HCT116 (cell line): ENCODE data around the gene WNK4. TPM values are rescaled to one million over a fixed set of nuclear protein-coding genes. Genes with fewer than 3 reads are reported as not detected.
A peak's percentile ranks its signal among the peaks of the same experiment; 100 is the strongest.

Experiments used
- ATAC-seq: fragments of 200-7000 bp; cut with Tn5 transposase; 2 replicates; pipeline ENCODE4 v1.9.1; 2020; ENCODE audit warnings: mild to moderate bottlenecking, moderate library complexity
- BruUV-seq: library from RNA; stranded (reverse); fragments of 400-500 nt; replicated peaks from 2 replicates; lab custom pipeline; 2021; lab: Mats Ljungman, UMichigan
- CTCF ChIA-PET: fragments of 300-600 bp; sonication (Branson Sonifier 250); formaldehyde crosslinking; loops from one replicate; lab custom pipeline; 2021; ENCODE audit warnings: antibody characterized with exemption; lab: Charles Lee
- POLR2A ChIA-PET: fragments of 300-600, 350-600 bp; sonication (Branson Sonifier 250); formaldehyde crosslinking; loops from one replicate; lab custom pipeline; 2021; ENCODE audit warnings: antibody characterized with exemption; lab: Charles Lee
- RAD21 ChIA-PET, 2 experiments: fragments of 300-600 bp; sonication (Branson Sonifier 250); formaldehyde crosslinking; loops; one replicate each; lab custom pipeline; 2023; ENCODE audit warnings: low total read pairs in 2 of 2; ENCODE audit not compliant: uncharacterized antibody in 2 of 2, unreplicated experiment in 2 of 2, low non-redundant PET in 1 of 2; lab: Charles Lee
- DNase-seq: peaks from one replicate; pipeline ENCODE4 v3.0.0-alpha.2; 2010; ENCODE audit warnings: low read depth, low spot score
- H2AFZ ChIP-seq: fragments of 200-600 bp; shearing (Covaris generic), sonication (generic); 2 replicates; pipeline ENCODE4 v1.6.1; 2017; ENCODE audit warnings: low read depth, mixed run types, mixed read lengths, antibody characterized with exemption, low read length; ENCODE audit not compliant: poor library complexity, severe bottlenecking
- H3K27ac ChIP-seq: 2 replicates; pipeline ENCODE4 v1.5.1; 2012; ENCODE audit warnings: low read depth, low read length
- H3K27me3 ChIP-seq: fragments of 200-600 bp; sonication (generic); 2 replicates; pipeline ENCODE4 v1.6.1; 2016; ENCODE audit warnings: mixed run types, low read length, mixed read lengths; ENCODE audit not compliant: insufficient read depth
- H3K36me3 ChIP-seq, 2 experiments: fragments of 200-500 bp in 1 of 2; fragments of 200-600 bp in 1 of 2; sonication (Bioruptor generic) in 1 of 2; sonication (generic) in 1 of 2; 2 replicates each; pipeline versions ENCODE4 v1.5.1 to v1.6.1; 2014 to 2016; ENCODE audit warnings: low read length in 2 of 2, inconsistent platforms in 1 of 2, mixed read lengths in 1 of 2, mixed run types in 1 of 2; ENCODE audit not compliant: insufficient read depth in 2 of 2, control insufficient read depth in 1 of 2
- H3K4me1 ChIP-seq, 2 experiments: fragments of 200-600 bp in 1 of 2; sonication (generic) in 1 of 2; 2 replicates each; pipeline versions ENCODE4 v1.5.1 to v1.6.1; 2012 to 2017; ENCODE audit warnings: low read length in 2 of 2, inconsistent platforms in 1 of 2, mild to moderate bottlenecking in 1 of 2, mixed read lengths in 1 of 2, mixed run types in 1 of 2, moderate library complexity in 1 of 2; ENCODE audit not compliant: insufficient read depth in 2 of 2, control insufficient read depth in 1 of 2
- H3K4me2 ChIP-seq: fragments of 200-600 bp; sonication (generic); 2 replicates; pipeline ENCODE4 v1.6.1; 2017; ENCODE audit warnings: mixed run types, low read length, mixed read lengths
- H3K4me3 ChIP-seq, 2 experiments: fragments of 200-600 bp in 1 of 2; sonication (generic) in 1 of 2; replicated peaks in 1 of 2; 2 replicates each; pipeline ENCODE4 v1.5.1; 2011 to 2016; ENCODE audit warnings: low read length in 2 of 2, control low read depth in 1 of 2, low read depth in 1 of 2, mild to moderate bottlenecking in 1 of 2, mixed read lengths in 1 of 2, mixed run types in 1 of 2
- H3K79me2 ChIP-seq: fragments of 200-600 bp; sonication (generic); 2 replicates; pipeline ENCODE4 v1.6.1; 2017; ENCODE audit warnings: mild to moderate bottlenecking, mixed run types, low read length, moderate library complexity, mixed read lengths; ENCODE audit not compliant: insufficient read depth
- H3K9ac ChIP-seq: fragments of 200-600 bp; sonication (generic); 2 replicates; pipeline ENCODE4 v1.6.1; 2016; ENCODE audit warnings: low read length, mixed read lengths
- H3K9me2 ChIP-seq: fragments of 200-600 bp; sonication (generic), shearing (Covaris generic); 2 replicates; pipeline ENCODE4 v1.6.1; 2017; ENCODE audit warnings: mixed run types, mild to moderate bottlenecking, moderate library complexity; ENCODE audit not compliant: insufficient read depth
- H3K9me3 ChIP-seq, 2 experiments: fragments of 200-500 bp in 1 of 2; fragments of 200-600 bp in 1 of 2; sonication (Bioruptor generic) in 1 of 2; sonication (generic) in 1 of 2; 2 replicates each; pipeline ENCODE4 v1.6.1; 2014 to 2017; ENCODE audit warnings: low read length in 2 of 2, mixed read lengths in 2 of 2, inconsistent platforms in 1 of 2, low read depth in 1 of 2, mild to moderate bottlenecking in 1 of 2, mixed run types in 1 of 2, moderate library complexity in 1 of 2; ENCODE audit not compliant: control insufficient read depth in 1 of 2, insufficient read depth in 1 of 2
- H4K20me1 ChIP-seq: fragments of 200-600 bp; sonication (generic), shearing (Covaris generic); 2 replicates; pipeline ENCODE4 v1.6.1; 2017; ENCODE audit warnings: mixed run types, mild to moderate bottlenecking, moderate library complexity; ENCODE audit not compliant: insufficient read depth
- CBX3 ChIP-seq: IDR thresholded peaks from 2 replicates; pipeline ENCODE4 v1.6.1; 2012; ENCODE audit warnings: low read depth
- CEBPB ChIP-seq: IDR thresholded peaks from 2 replicates; pipeline ENCODE4 v1.6.1; 2012; ENCODE audit warnings: low read depth
- ELF1 ChIP-seq: IDR thresholded peaks from 2 replicates; pipeline ENCODE4 v1.6.1; 2012; ENCODE audit warnings: low read depth, borderline replicate concordance
- EZH2 ChIP-seq: fragments of 200-600 bp; sonication (generic); IDR thresholded peaks from 2 replicates; pipeline ENCODE4 v1.6.1; 2017; ENCODE audit warnings: antibody characterized with exemption, mixed run types
- MAX ChIP-seq: IDR thresholded peaks from 2 replicates; pipeline ENCODE4 v1.6.1; 2012
- POLR2A ChIP-seq: IDR thresholded peaks from 2 replicates; pipeline ENCODE4 v1.7.0; 2011; ENCODE audit warnings: borderline replicate concordance; ENCODE audit not compliant: insufficient read depth, insufficient read length; ENCODE audit errors: extremely low read depth
- POLR2AphosphoS5 ChIP-seq: IDR thresholded peaks from 2 replicates; pipeline ENCODE4 v1.6.1; 2011; ENCODE audit warnings: mild to moderate bottlenecking, low read depth, low read length, moderate library complexity
- SRF ChIP-seq: IDR thresholded peaks from 2 replicates; pipeline ENCODE4 v1.6.1; 2012; ENCODE audit warnings: low read depth
- ZFX ChIP-seq: fragments of 450-650 bp; IDR thresholded peaks from 2 replicates; pipeline ENCODE4 v1.6.1; 2017
- ZNF274 ChIP-seq: fragments of 200-500 bp; sonication (Bioruptor generic); IDR thresholded peaks from 2 replicates; pipeline ENCODE4 v1.6.1; 2014; ENCODE audit warnings: mild to moderate bottlenecking, low read depth, low read length, inconsistent platforms
- intact Hi-C: fragments of 100-400 bp; cut with micrococcal nuclease; formaldehyde crosslinking; loops from 2 replicates; pipeline ENCODE4 v1.10.0; 2022
- total RNA-seq: library from RNA; stranded (reverse); gene quantifications from one replicate; pipeline ENCODE4 v1.2.1, GENCODE V29; 2021; ENCODE audit not compliant: unreplicated experiment

WNK4 gene
- total RNA-seq, 1 experiment from 2014 or later, result 4.5 TPM

- Histone ChIP-seq H3K79me2 (peaks cover 23% of the 10 kb centered on the region), H2AFZ (peak within 1 kb of the TSS; percentile 29), H3K4me1 (peaks cover 7 to 14% of the 10 kb centered on the region in 2 experiments), H3K36me3 (no peaks in the 10 kb centered on the region), H3K9me3 (no peaks in the 10 kb centered on the region), H4K20me1 (no peaks in the 10 kb centered on the region), H3K9ac (peak within 1 kb of the TSS; percentile 66), H3K4me2 (peak within 1 kb of the TSS; percentile 85), H3K27me3 (no peaks in the 10 kb centered on the region), H3K9me2 (no peaks in the 10 kb centered on the region), H3K27ac (peak within 1 kb of the TSS; percentile 69), H3K4me3 (peak within 1 kb of the TSS; percentile 73 to 74)
- no TSS peak for BruUV-seq
- intact Hi-C loops, result no loop called here
- DNase-seq, result peak; percentile 76
- ChIA-PET RAD21 (no interaction called here), POLR2A (no interaction called here)
- peak; percentile 92 for ATAC-seq
- TF ChIP-seq ELF1 (no peak), CEBPB (no peak), ZFX (peak; percentile 61; the same call in 1 of the 2 replicates), MAX (peak; percentile 99), ZNF274 (no peak), SRF (no peak), POLR2AphosphoS5 (peak; percentile 51), POLR2A (peak; percentile 56), CBX3 (peak; percentile 95), EZH2 (no peak)
- TF ChIP-seq, all 23 proteins: peak for 5
- CTCF ChIA-PET, result no interaction called here
Observed at GRCh38 chr17:42744806-42745617, 35.4 kb upstream of the WNK4 start, which contains the start of gene EZH1. Gene EZH1 (minus strand): TSS chr17:42745040. CDS start chr17:42728941, 16,099 bp downstream.
